ENCODE results near the gene PIEZO1.

The PIEZO1 gene

DNA sequence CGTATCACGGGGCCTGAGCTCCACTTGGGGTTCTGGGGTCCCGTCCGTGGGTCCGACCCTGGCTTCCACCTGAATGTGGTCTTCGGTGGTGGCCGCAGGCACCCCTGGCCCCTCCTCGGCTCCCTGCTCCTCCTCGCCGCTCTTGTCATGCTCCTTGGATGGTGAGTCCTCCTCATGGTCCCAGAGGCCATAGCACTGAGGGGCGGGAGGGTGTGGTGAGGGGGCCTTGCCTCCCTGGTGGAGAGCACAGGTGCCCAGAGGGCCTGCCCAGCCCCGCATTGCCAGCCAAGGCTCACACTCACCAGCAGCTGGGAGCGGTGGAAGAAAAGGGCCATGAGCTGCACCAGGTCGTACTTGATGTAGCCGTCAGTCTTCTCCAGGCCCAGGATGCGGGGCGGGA is 63.8 kb downstream of the PIEZO1 start:
- no peak overlapping the region for H3K4me3 ChIP-seq (ENCODE audit: low read length)
- TF ChIP-seq ZNF274 (IDR thresholded peaks at IDR 0.05; ENCODE audit: low read depth, low read length), result no peak

DNA sequence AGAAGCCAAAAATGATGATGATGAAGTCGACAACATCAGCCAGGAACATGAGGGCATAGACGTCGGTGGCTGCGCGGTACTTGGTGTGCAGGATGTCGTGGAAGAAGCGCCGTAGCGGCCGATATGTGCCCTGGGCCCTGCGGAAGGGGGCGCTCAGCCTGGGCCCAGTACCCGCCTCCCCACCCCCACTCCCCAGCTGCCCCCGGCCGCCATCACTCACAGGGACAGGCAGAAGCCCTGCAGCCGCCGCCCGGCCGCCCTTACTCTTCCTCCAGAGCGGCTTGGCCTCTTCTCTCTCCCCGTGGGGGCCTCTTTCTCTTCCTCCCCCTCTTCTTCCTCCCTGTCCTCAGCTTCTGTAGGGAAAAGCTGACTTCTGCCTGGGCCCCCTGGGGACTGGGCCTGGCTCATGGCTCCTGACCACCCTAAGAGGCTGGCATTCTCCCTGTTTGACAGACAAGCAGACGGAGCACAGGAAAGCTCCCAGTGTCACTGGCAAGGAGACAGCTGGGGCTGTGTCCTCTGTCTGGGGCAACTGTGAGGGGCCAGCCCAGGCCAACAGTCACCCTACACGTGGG is 64.5 kb downstream of the PIEZO1 start:
- H3K4me3 ChIP-seq (ENCODE audit: low read length), result no peak overlapping the region

DNA sequence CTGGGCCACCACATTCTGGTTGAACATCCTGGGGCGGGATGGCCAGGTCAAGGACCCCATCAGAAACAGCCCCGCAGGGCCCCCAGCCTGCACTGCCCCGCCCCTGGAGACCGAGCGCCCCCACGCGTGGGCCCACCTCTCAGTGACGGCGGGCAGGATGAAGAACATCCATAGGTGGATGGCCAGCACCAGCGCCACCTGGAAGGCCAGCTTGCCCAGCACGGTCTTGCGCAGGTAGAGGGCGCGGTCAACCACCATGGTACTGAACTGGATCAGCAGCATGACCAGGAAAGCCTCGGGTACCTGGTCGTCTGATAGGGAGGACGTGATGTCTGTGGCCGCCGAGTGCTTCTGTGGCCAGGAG is 65.1 kb downstream of the PIEZO1 start:
- no peak overlapping the region for H3K4me3 ChIP-seq (ENCODE audit: low read length)
- TF ChIP-seq ZNF274 (IDR thresholded peaks at IDR 0.05; ENCODE audit: low read depth, low read length), result no peak

More for the DNA sequence above, 64.5 kb downstream of the PIEZO1 start:
- no peak for TF ChIP-seq ZNF274 (IDR thresholded peaks at IDR 0.05; ENCODE audit: low read depth, low read length)

DNA sequence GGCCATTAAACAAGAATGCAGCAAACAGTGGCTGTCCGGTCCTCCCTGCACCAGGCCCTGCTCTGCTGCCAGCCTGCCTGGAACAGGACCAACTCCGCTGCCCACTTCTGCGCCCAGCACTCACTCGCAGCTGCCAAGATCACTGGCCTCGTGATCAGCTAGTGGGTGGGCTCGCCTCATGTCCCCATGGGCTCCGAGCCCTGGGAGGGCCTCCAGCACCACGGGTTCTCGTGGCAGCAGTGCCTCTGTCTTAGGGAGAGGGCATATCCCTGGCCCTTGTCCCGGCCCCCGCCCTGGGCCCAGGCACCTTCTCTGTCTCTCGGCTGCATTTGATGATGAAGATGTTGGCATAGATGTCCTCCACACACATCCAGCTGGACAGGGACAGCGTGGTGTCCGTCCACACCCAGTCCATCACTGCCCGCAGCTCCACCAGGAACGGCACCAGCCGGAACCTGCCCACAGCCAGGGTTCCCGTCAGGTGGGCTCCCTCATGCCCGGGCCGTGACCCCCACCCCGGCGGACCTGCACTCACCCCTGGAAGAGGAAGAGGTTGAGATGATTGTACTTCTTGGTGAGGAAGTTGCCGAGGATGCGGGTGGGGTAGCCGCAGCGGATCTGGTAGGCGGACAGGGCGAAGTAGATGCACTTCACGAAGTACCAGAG is 65.6 kb downstream of the PIEZO1 start:
- no peak for TF ChIP-seq ZNF274 (IDR thresholded peaks at IDR 0.05; ENCODE audit: low read depth, low read length)
- H3K4me3 ChIP-seq (ENCODE audit: low read length), result no peak overlapping the region

DNA sequence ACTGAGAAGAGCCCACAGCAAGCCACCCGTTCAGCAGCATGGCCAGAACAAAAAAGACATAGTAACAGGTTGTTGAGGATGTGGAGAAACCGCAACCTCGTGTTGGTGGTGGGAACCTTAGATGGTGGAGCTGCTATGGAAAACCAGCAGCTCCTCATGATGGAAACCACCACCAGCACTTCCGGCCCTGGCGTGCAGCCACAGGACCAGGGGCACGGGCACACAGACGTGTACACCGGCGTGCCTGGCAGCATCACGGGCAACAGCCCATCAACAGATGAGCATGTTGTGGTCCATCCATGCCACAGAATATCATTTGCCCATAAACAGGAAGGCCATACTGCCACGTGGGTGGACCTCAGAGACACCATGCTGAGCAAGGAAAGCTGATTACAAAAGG is 66.8 kb downstream of the PIEZO1 start:
- H3K4me3 ChIP-seq (ENCODE audit: low read length), result no peak overlapping the region
- no peak for TF ChIP-seq ZNF274 (IDR thresholded peaks at IDR 0.05; ENCODE audit: low read depth, low read length)

DNA sequence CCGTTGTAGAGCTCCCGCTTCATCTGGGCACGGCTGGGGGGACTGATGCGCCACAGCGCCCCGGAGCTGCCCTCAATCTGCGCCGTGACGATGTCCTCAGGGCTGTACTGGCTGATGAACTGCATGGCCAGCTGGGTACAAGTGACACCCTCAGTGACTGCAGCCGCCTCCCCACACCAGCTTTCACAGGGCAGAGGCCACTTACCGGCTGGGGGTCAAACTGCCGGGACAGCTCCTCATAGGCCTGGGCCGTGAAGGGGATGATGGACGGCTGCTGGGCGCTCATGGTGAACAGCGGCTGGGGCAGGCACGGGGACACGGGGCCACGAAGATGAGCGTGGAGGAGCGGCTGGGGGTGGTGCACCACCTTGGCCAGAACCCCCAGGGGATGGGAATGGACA is 68.4 kb downstream of the PIEZO1 start:
- no peak for TF ChIP-seq ZNF274 (IDR thresholded peaks at IDR 0.05; ENCODE audit: low read depth, low read length)
- H3K4me3 ChIP-seq (ENCODE audit: low read length), result no peak overlapping the region

DNA sequence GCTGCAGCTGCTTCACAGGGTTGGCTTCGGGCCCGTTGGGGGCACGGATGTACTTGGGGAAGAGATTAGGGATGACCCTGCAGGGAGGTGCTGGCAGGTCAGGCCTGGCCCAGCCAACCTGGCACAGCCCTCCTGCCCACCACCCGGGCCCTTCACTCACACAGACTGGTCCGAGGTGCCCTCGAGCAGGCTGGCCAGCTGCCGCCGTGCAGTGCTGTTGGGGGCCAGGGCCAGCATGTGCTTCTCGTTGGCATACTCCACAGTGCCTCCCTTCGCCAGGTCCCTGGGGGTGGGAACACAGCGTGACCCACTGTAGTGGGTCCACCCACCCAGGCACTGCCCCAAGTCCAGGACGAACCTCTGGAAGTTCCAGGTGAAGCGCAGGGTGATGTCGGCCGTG is 68.8 kb downstream of the PIEZO1 start:
- no peak overlapping the region for H3K4me3 ChIP-seq (ENCODE audit: low read length)

DNA sequence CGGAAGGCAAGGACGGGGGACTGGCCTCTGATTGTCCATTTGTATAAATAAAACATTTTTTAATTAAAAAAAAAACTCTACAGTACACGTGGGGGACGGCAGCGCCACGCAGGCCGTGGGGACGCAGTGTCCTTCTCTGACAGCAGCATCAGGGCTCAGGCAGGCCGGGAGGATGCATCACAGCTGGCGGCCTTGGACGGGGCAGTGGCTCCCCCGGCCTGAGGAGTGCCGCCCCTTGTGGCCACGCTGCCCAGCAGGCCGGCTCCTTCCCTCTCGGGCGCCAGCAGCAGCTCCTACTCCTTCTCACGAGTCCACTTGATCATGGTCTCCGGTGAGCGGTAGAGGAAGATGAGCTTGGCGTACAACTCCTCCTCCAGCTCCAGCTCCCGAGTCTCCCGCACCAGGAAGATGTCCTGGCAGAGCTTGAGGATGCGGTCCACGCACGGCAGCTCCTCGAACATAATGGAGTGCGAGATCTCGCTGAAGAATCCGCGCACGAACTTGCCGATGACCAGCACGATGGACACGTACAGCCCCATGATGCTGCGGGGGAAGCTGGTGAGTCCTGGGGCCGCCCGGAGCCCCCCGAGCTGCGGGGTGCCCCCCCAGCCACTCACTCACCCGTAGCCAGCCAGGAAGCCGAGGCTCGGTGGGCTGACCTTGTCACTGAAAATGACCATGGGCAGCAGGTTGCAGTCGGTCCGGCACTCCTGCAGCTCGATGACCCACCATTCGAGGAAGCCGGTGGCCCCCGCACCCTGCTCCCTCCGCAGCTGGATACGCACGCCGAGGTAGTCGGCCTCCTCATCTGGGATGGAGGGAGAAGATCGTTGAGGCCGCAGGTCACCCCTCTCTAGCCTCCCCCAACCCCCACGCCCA is 69.5 kb downstream of the PIEZO1 start:
- no peak for TF ChIP-seq ZNF274 (IDR thresholded peaks at IDR 0.05; ENCODE audit: low read depth, low read length)
- no peak overlapping the region for H3K4me3 ChIP-seq (ENCODE audit: low read length)

More for the DNA sequence above, 68.8 kb downstream of the PIEZO1 start:
- TF ChIP-seq ZNF274 (IDR thresholded peaks at IDR 0.05; ENCODE audit: low read depth, low read length), result no peak

DNA sequence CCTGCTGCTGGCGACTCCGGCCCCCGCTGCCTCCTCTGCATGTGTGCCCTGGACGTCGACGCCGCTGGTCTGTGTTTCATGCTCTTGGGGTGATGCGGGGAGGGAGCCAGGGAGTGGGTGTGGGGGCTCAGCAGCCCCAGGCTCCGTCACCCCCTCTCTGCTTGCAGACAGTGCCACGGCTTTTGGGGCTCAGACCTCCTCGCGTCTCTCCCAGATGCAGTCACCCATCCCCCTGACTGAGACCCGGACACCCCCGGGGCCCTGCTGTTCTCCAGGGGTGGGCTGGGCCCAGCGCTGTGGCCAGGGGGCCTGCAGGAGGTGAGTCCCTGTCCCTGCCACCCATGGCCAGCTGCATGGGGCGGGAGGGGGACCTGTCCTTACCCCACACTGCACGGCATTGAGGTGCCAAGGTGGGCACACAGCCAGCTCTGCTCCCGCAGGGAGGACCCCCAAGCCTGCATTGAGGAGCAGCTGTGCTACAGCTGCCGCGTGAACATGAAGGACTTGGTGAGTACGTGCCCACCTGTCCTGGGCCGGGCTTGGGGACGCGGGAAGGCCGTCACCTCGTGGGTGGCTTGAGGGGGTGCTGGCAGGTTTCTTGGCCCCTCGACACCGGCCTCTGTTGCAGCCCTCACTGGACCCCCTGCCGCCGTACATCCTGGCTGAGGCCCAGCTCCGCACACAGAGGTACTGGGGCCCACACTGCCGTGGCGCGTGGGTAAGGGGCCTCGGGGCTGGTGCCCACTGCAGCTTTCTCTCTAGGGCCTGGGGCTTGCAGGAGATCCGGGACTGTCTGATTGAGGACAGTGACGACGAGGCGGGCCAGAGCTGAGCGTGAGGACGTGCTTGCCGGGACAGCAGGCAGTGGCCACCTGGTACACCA is 70.4 kb downstream of the PIEZO1 start:
- TF ChIP-seq ZNF274 (IDR thresholded peaks at IDR 0.05; ENCODE audit: low read depth, low read length), result no peak
- no peak overlapping the region for H3K4me3 ChIP-seq (ENCODE audit: low read length)

DNA sequence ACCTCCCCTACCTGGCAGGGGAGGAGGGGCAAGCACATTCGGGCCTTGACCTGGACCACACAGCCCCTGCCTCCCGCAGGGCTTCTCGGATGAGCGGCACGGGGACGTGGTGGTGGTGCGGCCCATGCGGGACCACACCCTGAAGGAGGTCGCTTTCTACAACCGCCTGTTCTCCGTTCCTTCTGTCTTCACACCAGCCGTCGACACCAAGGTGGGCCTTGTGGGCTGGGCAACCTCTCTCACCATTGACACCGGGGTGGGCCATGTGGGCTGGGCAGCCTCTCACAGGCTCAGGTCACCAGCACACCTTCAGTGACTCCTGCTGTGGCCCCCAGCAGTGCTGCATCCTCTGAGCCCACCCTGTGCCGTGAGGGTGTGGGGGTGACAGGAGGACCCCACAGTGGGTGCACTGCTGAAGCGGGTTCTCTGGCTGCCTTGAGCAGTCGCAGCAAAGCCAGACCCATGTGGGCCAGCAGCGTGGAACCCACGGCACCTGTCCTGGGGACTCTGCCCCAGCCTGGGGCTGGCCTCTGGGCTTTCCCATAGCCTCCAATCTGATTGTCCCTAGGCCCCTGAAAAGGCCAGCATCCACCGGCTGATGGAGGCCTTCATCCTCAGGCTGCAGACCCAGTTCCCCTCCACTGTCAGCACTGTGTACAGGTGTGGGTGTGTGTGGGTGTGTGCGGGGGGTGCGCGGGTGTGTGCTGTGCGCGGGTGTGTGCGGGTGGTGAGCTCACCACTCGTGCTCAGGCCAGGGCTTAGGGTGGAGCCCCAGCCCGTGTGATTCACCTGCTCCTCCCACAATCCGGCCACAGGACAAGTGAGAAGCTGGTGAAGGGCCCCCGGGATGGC is 71.2 kb downstream of the PIEZO1 start:
- TF ChIP-seq ZNF274 (IDR thresholded peaks at IDR 0.05; ENCODE audit: low read depth, low read length), result no peak
- H3K4me3 ChIP-seq (ENCODE audit: low read length), result no peak overlapping the region

DNA sequence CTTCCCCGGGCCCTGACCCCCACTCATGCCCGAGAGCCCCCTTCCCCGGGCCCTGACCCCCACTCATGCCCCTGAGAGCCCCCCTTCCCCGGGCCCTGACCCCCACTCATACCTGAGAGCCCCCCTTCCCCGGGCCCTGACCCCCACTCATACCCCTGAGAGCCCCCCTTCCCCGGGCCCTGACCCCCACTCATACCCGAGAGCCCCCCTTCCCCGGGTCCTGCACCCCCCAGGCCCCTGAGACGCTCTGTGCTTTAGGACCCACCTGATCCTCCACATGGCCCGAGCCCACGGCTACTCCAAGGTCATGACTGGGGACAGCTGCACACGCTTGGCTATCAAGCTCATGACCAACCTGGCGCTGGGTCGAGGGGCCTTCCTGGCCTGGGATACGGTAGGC is 72.0 kb downstream of the PIEZO1 start:
- no peak for TF ChIP-seq ZNF274 (IDR thresholded peaks at IDR 0.05; ENCODE audit: low read depth, low read length)
- no peak overlapping the region for H3K4me3 ChIP-seq (ENCODE audit: low read length)

DNA sequence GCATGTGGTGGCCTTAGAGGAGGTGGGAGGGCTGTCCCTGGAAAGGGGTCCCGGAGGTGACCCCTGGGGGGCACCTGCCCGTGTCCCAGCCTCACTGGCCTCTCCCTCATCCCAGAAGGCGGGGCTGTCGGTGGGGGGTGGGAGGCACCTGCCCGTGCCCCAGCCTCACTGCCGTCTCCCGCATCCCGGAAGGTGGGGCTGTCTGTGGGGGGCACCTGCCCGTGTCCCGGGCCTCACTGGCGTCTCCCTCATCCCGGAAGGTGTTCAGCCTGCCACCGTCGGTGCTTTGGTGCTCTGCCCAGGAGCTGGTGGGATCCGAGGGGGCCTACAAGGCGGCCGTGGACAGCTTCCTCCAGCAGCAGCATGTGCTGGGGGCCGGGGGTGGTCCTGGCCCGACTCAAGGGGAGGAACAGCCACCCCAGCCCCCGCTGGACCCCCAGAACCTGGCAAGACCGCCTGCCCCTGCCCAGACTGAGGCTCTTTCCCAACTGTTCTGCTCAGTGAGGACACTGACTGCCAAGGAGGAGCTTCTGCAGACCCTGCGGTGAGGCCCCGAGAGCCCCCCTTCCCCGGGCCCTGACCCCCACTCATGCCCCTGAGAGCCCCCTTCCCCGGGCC is 72.5 kb downstream of the PIEZO1 start:
- no peak for TF ChIP-seq ZNF274 (IDR thresholded peaks at IDR 0.05; ENCODE audit: low read depth, low read length)
- no peak overlapping the region for H3K4me3 ChIP-seq (ENCODE audit: low read length)
